Stimulated activated CD4-positive, alpha-beta T cell treated with anti-CD3 and anti-CD28 coated beads, Interleukin-2, amount 100 ng/mL, for 48 hours (primary cell): ENCODE data around the gene DDX42.
"Not testable (repeated sequence)": the region's sequence is repeated elsewhere in the genome, so short reads cannot be mapped to it uniquely, and the experiment has no call there.

Source experiments
- DNase-seq, 2 donors: peaks; one replicate each; pipeline ENCODE4 v3.0.0-alpha.2; 2020

The DDX42 gene

DNA sequence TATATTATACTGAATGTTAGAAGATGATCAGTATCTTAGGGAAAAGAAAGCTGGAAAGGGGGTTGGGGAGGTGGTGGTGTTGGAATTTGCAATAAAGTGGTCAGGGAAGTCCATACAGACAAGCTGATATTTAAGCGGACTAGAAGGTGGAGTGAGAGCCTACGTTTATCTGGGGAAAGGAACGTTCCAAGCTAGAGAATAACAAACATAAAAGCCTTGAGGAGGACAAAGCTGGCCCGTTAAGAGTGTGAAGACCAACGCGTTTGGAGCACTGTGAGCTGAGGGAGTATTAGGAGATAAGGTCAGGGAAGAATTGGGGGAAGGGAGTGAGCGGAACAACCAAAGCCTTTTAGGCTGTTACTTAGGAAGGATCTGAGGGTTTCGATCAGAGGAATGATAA is 1.4 kb downstream of the DDX42 start:
- no peak for DNase-seq

DNA sequence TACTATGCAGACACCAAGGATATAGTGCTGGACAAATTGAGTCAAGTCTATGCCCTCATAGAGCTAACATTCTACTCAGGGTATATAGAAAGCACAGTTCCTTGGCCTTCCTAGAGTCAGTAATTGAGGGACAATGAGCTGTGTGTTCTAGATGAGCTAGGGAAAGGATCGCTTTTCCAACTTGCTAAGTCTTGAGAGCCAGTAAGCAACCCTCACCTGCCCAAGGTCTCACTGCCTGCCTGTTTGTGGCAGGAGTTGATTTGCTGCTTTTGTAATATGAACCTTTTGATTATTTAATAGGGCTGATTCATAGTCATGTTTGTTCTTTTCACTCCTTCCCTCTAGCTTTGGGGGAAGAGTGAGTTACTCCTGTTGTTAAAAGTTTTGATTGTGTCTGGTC is 6.5 kb downstream of the DDX42 start:
- DNase-seq = no peak

DNA sequence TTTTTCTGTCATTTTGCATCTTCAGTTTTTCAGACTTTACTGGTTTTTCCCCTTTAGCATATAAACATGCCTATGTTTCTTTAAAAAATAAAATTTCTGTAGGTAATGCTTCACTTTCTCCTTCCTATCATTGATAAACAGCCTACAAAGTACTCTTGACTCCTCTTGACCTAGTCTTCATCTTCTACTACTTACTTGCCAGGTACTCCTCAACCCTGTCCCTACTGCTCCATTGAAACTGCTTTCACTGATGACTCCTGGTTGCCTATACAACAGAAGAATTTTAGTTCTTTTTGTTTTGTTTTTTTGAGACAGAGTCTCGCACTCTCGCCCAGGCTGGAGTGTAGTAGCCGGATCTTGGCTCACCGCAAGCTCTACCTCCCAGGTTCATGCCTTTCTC is 7.0 kb downstream of the DDX42 start:
- no peak for DNase-seq

GRCh38 chr17:63783522-63783921 is 9.6 kb downstream of the DDX42 start:
- DNase-seq = no peak

- DNase-seq = no peak
Observed at GRCh38 chr17:63785556-63785955, 11.6 kb downstream of the DDX42 start.

GRCh38 chr17:63786117-63786516 is 12.1 kb downstream of the DDX42 start:
- no peak for DNase-seq

- no peak for DNase-seq
Observed at GRCh38 chr17:63786971-63787711, 13.2 kb downstream of the DDX42 start.

DNA sequence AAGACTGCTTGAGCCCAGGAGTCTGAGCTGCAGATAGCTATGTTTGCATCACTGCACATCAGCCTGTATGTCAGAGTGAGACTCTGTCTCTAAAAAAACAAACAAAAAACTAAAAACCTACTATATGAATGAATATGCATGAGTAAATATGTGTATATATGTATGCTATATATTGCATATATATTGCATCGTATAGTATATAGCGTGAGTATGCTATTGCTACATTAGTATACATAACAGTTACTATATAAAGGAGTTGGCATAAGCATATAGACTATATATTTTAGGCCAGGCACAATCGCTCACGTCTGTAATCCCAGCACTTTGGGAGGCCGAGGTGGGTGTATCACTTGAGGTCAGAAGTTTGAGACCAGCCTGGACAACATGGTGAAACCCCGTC is 16.1 kb downstream of the DDX42 start:
- DNase-seq = no peak

DNA sequence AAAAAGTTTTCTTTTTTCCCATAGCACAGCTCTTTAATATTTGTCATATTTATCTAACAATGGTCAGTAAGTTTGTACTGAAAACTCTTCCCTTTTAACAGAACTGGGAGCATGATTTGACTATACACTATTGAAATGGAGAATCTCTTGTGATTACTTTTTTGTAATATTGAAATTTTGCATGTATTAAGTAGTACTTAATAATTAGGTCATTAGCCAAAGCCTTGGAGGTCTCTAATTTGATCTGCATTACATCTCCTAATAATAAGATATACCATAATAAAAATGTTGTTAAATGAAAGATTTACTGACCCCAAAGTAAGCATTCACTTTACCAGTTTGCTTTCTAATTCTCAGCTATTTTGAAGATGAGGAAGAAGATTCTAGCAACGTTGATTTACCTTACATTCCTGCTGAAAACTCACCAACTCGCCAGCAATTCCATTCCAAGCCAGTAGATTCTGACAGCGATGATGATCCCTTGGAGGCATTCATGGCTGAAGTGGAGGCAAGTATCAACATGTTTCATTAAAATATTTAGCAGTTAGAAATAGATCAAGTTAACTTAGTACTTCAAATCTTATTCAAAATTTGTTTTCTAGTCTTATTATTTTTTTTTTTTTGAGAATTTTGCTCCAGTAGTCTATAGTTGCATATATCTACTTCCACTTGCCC is 18.2 kb downstream of the DDX42 start:
- DNase-seq = no peak

DNA sequence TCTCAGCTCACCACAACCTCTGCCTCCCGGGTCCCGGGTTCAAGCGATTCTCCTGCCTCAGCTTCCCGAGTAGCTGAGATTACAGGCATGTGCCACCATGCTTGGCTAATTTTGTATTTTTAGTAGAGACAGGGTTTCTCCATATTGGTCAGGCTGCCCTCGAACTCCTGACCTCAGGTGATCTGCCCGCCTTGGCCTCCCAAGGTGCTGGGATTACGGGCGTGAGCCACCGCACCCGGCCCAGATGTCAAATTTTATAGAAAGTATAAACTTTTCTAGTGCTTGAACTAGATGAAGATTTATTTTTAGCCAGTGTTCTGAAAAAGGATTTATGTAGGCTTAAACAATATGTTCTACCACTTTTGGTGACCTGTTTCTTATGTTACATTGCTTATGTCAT is 22.4 kb downstream of the DDX42 start:
- DNase-seq = not testable (repeated sequence)

DNA sequence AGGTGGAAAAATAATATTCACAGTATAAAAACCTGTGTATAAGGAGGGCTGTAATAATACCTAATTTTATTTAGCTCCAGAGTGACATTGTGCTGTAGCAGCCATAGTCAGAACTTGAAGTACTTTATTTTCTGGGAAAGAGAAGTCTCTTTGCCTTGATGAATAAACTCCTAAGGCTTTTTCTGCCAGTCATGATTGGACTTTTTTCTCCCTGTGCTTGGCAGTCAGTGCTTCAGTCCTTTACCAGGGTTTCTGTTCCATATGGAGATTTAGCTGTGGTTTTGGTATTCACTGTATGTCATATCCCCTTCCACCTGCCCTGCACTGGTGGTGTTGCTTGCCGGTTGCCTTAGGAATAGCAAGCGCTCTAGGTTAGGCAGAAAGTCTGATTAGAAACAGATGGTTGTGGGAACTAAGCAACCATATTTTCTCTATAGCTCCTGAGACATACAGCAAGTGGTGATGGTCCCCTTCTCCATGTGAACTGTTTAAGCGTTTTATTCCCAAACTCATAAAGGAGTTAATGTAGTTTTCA is 24.7 kb downstream of the DDX42 start:
- no peak for DNase-seq

DNA sequence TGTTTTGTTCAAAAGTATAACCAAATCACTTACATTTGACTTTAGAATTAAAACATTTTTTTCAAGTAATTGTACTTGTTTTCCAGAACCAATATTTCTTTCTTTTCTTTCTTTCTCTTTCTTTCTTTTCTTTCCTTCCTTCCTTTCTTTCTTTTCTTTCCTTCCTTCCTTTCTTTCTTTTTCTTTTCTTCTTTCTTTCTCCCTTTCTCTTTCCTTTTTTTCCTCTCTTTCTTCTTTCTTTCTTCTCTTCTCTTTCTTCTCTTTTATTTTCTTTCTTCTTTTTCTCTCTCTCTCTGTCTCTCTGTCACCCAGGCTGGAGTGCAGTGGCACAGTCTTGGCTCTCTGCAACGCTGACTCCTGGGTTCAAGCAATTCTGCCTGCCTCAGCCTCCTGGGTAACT is 26.8 kb downstream of the DDX42 start:
- no peak for DNase-seq

DNA sequence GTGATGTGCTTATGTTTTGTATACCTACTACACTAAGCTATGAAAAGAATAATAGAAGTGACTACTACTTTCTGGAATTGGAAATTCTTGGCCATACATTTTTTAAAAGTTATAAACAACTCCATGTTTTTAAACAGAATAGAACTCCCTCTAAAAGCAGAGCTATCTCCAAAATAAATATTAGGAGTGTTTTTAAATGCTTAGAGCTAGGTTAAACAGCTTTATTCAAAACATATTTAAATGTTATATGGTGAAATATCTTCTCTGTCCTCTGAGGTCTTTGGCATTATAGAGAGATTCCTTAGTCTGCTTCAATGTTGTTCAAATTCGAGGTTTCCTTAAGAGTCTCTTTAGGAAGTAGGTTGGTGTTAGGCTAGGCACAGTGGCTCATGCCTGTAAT is 30.4 kb downstream of the DDX42 start:
- DNase-seq = no peak

GRCh38 chr17:63805591-63805990 is 31.6 kb downstream of the DDX42 start:
- DNase-seq = no peak

DNA sequence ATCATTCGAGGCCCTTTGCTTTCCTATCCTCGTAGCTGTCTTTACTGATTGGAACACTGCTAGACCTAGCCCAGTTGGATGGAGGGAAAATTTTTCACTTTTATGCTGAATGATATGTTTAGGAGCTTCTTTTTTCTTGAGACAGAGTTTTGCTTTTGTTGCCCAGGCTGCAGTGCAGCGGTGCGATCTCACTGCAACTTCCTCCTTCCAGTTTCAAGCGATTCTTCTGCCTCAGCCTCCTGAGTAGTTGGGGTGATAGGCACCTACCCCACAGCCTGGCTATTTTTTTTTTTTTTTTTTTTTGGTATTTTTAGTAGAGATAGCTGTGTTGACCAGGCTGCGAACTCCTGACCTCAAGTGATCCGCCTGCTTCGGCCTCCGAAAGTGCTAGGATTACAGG is 36.0 kb downstream of the DDX42 start:
- DNase-seq = no peak

- DNase-seq = no peak
Observed at GRCh38 chr17:63816123-63816522, 42.2 kb downstream of the DDX42 start.

DNA sequence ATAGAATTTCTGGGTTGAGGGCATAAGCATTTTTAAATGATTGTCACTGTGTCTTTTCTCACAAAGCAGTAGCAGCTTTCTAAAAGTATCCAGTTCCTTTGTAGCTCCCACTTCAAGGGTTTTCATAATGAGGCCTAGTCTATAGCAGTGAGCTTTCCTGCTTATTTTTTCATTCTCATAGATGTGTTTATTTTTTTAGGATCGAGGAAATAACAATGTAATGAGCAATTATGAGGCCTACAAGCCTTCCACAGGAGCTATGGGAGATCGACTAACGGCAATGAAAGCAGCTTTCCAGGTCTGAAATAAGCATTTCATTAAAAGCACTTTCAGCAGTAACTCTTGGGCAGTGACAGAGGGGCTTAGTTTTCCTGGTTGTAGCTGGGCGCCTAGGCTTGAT is 42.7 kb downstream of the DDX42 start:
- DNase-seq = no peak

GRCh38 chr17:63817736-63818385 is 43.9 kb downstream of the DDX42 start:
- no peak for DNase-seq

GRCh38 chr17:63819131-63819530 is 45.2 kb downstream of the DDX42 start:
- no peak for DNase-seq

GRCh38 chr17:63819585-63820537 is 45.9 kb downstream of the DDX42 start:
- no peak for DNase-seq

DNA sequence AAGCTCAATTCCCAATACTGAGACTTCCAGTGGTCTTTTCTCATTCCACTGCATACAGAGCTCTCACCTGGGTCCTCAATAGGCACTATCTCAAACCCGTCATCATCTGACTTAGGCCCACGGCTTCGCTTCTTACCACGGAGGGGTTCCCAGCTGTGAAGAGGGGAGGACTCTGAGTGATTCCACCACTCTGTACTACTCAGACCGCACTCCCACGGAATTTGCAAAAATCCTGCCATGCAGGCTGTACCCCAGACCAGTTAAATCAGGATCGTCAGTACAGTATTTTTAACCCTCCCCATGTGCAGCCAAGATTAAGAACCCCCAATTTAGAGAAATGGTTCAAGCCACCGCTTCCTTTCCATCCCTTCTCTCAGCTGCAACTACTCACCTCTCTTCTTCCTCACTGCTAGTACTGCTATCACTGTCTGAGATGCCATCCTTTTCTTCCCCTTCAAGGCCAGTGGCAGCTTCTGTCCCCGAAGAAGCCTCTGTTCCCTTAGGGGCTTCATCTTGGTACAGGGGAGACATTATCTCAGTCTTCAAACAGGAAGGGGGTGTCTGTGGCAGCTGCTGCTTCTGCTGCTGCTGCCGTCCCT is 47.1 kb downstream of the DDX42 start:
- no peak for DNase-seq

DNA sequence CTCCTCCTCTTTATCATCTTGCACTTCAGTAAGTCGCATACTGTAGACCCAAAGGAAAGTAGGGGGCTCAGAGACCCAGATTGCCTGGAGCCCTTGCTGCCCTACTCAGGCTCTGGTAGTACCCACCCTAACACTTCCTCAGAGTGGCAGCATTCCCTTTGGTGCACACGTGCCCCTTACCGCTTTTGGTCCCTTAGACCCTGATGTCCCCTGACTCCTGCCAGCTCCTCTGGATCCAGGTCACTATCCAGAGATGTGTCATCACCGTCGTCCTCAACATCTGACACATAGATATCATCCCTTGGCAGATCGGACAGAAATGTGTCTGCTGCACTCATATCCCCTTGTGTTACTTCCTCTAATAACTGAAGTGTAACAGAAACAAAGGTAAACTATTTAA is 47.8 kb downstream of the DDX42 start:
- no peak for DNase-seq
